HCT116 (cell line): ENCODE measurements around the gene ADIPOQ. TPM values are rescaled to one million over a fixed set of nuclear protein-coding genes. Genes with fewer than 3 reads are reported as not detected.
"Not testable (repeated sequence)": the region's sequence is repeated elsewhere in the genome, so short reads cannot be mapped to it uniquely, and the experiment has no call there.

Experiments
- ATAC-seq: fragments of 200-7000 bp; cut with Tn5 transposase; 2 replicates; pipeline ENCODE4 v1.9.1; 2020; ENCODE audit warnings: mild to moderate bottlenecking, moderate library complexity
- BruUV-seq: library from RNA; stranded (reverse); fragments of 400-500 nt; replicated peaks from 2 replicates; lab custom pipeline; 2021; lab: Mats Ljungman, UMichigan
- CTCF ChIA-PET: fragments of 300-600 bp; sonication (Branson Sonifier 250); formaldehyde crosslinking; loops from one replicate; lab custom pipeline; 2021; ENCODE audit warnings: antibody characterized with exemption; lab: Charles Lee
- POLR2A ChIA-PET: fragments of 300-600, 350-600 bp; sonication (Branson Sonifier 250); formaldehyde crosslinking; loops from one replicate; lab custom pipeline; 2021; ENCODE audit warnings: antibody characterized with exemption; lab: Charles Lee
- RAD21 ChIA-PET, 2 experiments: fragments of 300-600 bp; sonication (Branson Sonifier 250); formaldehyde crosslinking; loops; one replicate each; lab custom pipeline; 2023; ENCODE audit warnings: low total read pairs in 2 of 2; ENCODE audit not compliant: uncharacterized antibody in 2 of 2, unreplicated experiment in 2 of 2, low non-redundant PET in 1 of 2; lab: Charles Lee
- DNase-seq: peaks from one replicate; pipeline ENCODE4 v3.0.0-alpha.2; 2010; ENCODE audit warnings: low read depth, low spot score
- H2AFZ ChIP-seq: fragments of 200-600 bp; shearing (Covaris generic), sonication (generic); 2 replicates; pipeline ENCODE4 v1.6.1; 2017; ENCODE audit warnings: low read depth, mixed run types, mixed read lengths, antibody characterized with exemption, low read length; ENCODE audit not compliant: poor library complexity, severe bottlenecking
- H3K27ac ChIP-seq: 2 replicates; pipeline ENCODE4 v1.5.1; 2012; ENCODE audit warnings: low read depth, low read length
- H3K27me3 ChIP-seq: fragments of 200-600 bp; sonication (generic); 2 replicates; pipeline ENCODE4 v1.6.1; 2016; ENCODE audit warnings: mixed run types, low read length, mixed read lengths; ENCODE audit not compliant: insufficient read depth
- H3K36me3 ChIP-seq, 2 experiments: fragments of 200-500 bp in 1 of 2; fragments of 200-600 bp in 1 of 2; sonication (Bioruptor generic) in 1 of 2; sonication (generic) in 1 of 2; 2 replicates each; pipeline versions ENCODE4 v1.5.1 to v1.6.1; 2014 to 2016; ENCODE audit warnings: low read length in 2 of 2, inconsistent platforms in 1 of 2, mixed read lengths in 1 of 2, mixed run types in 1 of 2; ENCODE audit not compliant: insufficient read depth in 2 of 2, control insufficient read depth in 1 of 2
- H3K4me1 ChIP-seq, 2 experiments: fragments of 200-600 bp in 1 of 2; sonication (generic) in 1 of 2; 2 replicates each; pipeline versions ENCODE4 v1.5.1 to v1.6.1; 2012 to 2017; ENCODE audit warnings: low read length in 2 of 2, inconsistent platforms in 1 of 2, mild to moderate bottlenecking in 1 of 2, mixed read lengths in 1 of 2, mixed run types in 1 of 2, moderate library complexity in 1 of 2; ENCODE audit not compliant: insufficient read depth in 2 of 2, control insufficient read depth in 1 of 2
- H3K4me2 ChIP-seq: fragments of 200-600 bp; sonication (generic); 2 replicates; pipeline ENCODE4 v1.6.1; 2017; ENCODE audit warnings: mixed run types, low read length, mixed read lengths
- H3K4me3 ChIP-seq, 2 experiments: fragments of 200-600 bp in 1 of 2; sonication (generic) in 1 of 2; replicated peaks in 1 of 2; 2 replicates each; pipeline ENCODE4 v1.5.1; 2011 to 2016; ENCODE audit warnings: low read length in 2 of 2, control low read depth in 1 of 2, low read depth in 1 of 2, mild to moderate bottlenecking in 1 of 2, mixed read lengths in 1 of 2, mixed run types in 1 of 2
- H3K79me2 ChIP-seq: fragments of 200-600 bp; sonication (generic); 2 replicates; pipeline ENCODE4 v1.6.1; 2017; ENCODE audit warnings: mild to moderate bottlenecking, mixed run types, low read length, moderate library complexity, mixed read lengths; ENCODE audit not compliant: insufficient read depth
- H3K9ac ChIP-seq: fragments of 200-600 bp; sonication (generic); 2 replicates; pipeline ENCODE4 v1.6.1; 2016; ENCODE audit warnings: low read length, mixed read lengths
- H3K9me2 ChIP-seq: fragments of 200-600 bp; sonication (generic), shearing (Covaris generic); 2 replicates; pipeline ENCODE4 v1.6.1; 2017; ENCODE audit warnings: mixed run types, mild to moderate bottlenecking, moderate library complexity; ENCODE audit not compliant: insufficient read depth
- H3K9me3 ChIP-seq, 2 experiments: fragments of 200-500 bp in 1 of 2; fragments of 200-600 bp in 1 of 2; sonication (Bioruptor generic) in 1 of 2; sonication (generic) in 1 of 2; 2 replicates each; pipeline ENCODE4 v1.6.1; 2014 to 2017; ENCODE audit warnings: low read length in 2 of 2, mixed read lengths in 2 of 2, inconsistent platforms in 1 of 2, low read depth in 1 of 2, mild to moderate bottlenecking in 1 of 2, mixed run types in 1 of 2, moderate library complexity in 1 of 2; ENCODE audit not compliant: control insufficient read depth in 1 of 2, insufficient read depth in 1 of 2
- H4K20me1 ChIP-seq: fragments of 200-600 bp; sonication (generic), shearing (Covaris generic); 2 replicates; pipeline ENCODE4 v1.6.1; 2017; ENCODE audit warnings: mixed run types, mild to moderate bottlenecking, moderate library complexity; ENCODE audit not compliant: insufficient read depth
- CBX3 ChIP-seq: IDR thresholded peaks from 2 replicates; pipeline ENCODE4 v1.6.1; 2012; ENCODE audit warnings: low read depth
- CEBPB ChIP-seq: IDR thresholded peaks from 2 replicates; pipeline ENCODE4 v1.6.1; 2012; ENCODE audit warnings: low read depth
- EZH2phosphoT487 ChIP-seq: fragments of 200-600 bp; IDR thresholded peaks from 2 replicates; pipeline ENCODE4 v1.6.1; 2018; ENCODE audit warnings: antibody characterized with exemption, borderline replicate concordance
- FOSL1 ChIP-seq: IDR thresholded peaks from 2 replicates; pipeline ENCODE4 v1.6.1; 2012; ENCODE audit warnings: low read depth
- POLR2A ChIP-seq: IDR thresholded peaks from 2 replicates; pipeline ENCODE4 v1.7.0; 2011; ENCODE audit warnings: borderline replicate concordance; ENCODE audit not compliant: insufficient read depth, insufficient read length; ENCODE audit errors: extremely low read depth
- POLR2AphosphoS5 ChIP-seq: IDR thresholded peaks from 2 replicates; pipeline ENCODE4 v1.6.1; 2011; ENCODE audit warnings: mild to moderate bottlenecking, low read depth, low read length, moderate library complexity
- RAD21 ChIP-seq: IDR thresholded peaks from 2 replicates; pipeline ENCODE4 v1.6.1; 2012; ENCODE audit warnings: low read depth, mild to moderate bottlenecking
- SIN3A ChIP-seq: IDR thresholded peaks from 2 replicates; pipeline ENCODE4 v1.6.1; 2012; ENCODE audit warnings: low read depth
- TCF7L2 ChIP-seq: IDR thresholded peaks from 2 replicates; pipeline ENCODE4 v1.7.0; 2011; ENCODE audit warnings: borderline replicate concordance, inconsistent platforms; ENCODE audit not compliant: insufficient read depth, insufficient read length; ENCODE audit errors: extremely low read depth
- YY1 ChIP-seq: IDR thresholded peaks from 2 replicates; pipeline ENCODE4 v1.6.1; 2011; ENCODE audit warnings: low read length, low read depth, moderate library complexity, mild to moderate bottlenecking; ENCODE audit not compliant: insufficient replicate concordance; ENCODE audit errors: extremely low read depth
- ZNF274 ChIP-seq: fragments of 200-500 bp; sonication (Bioruptor generic); IDR thresholded peaks from 2 replicates; pipeline ENCODE4 v1.6.1; 2014; ENCODE audit warnings: mild to moderate bottlenecking, low read depth, low read length, inconsistent platforms
- intact Hi-C: fragments of 100-400 bp; cut with micrococcal nuclease; formaldehyde crosslinking; loops from 2 replicates; pipeline ENCODE4 v1.10.0; 2022
- total RNA-seq: library from RNA; stranded (reverse); gene quantifications from one replicate; pipeline ENCODE4 v1.2.1, GENCODE V29; 2021; ENCODE audit not compliant: unreplicated experiment
- TF ChIP-seq, protein P1 (sequence below): IDR thresholded peaks from 2 replicates; pipeline ENCODE4 v1.6.1; 2012; ENCODE audit warnings: low read depth
- TF ChIP-seq, protein P2 (sequence below): IDR thresholded peaks from 2 replicates; pipeline ENCODE4 v1.6.1; 2012
- TF ChIP-seq, protein P3 (sequence below): IDR thresholded peaks from 2 replicates; pipeline ENCODE4 v1.6.1; 2011; ENCODE audit warnings: mild to moderate bottlenecking, low read length, moderate library complexity; ENCODE audit not compliant: insufficient replicate concordance; ENCODE audit errors: extremely low read depth
- TF ChIP-seq, protein P4 (sequence below), 3 experiments: fragments of 200-600 bp in 1 of 3; sonication (generic) in 1 of 3; IDR thresholded peaks in 2 of 3; conservative IDR thresholded peaks in 1 of 3; 2 replicates each; pipeline ENCODE4 v1.5.1; 2012 to 2017; ENCODE audit warnings: low read depth in 2 of 3, low read length in 2 of 3, antibody characterized with exemption in 1 of 3, borderline replicate concordance in 1 of 3, control low read depth in 1 of 3, mild to moderate bottlenecking in 1 of 3, mixed read lengths in 1 of 3, mixed run types in 1 of 3, moderate library complexity in 1 of 3; ENCODE audit not compliant: insufficient read depth in 1 of 3

The ADIPOQ gene
- total RNA-seq, 1 experiment from 2014 or later: not detected

DNA sequence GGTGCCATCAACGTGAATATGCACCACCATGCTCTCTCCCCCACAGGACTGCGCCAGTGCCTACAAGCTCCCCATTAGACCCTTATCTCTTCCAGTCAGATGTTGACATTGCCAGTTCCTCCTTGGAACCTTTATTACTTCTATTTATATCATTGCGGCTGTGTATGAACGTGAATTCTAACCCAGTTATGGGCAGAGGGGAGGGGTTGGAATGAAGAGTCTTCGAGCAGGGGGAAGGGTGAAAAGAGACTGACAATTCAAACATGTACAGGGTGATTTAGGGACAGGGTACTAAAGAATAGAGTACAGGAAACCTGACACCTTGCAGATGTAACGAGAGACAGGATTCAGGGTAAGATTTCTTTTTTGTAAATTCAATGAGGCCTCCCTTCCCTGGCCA lies 46.1 kb downstream of the ADIPOQ start:
- no peak overlapping the region for H3K9ac ChIP-seq
- POLR2A ChIA-PET: interaction anchor here (0.5 kb wide), 1 partner anchor 41 kb away, joined by 3 read pairs; no protein-coding TSS in a partner anchor
- no peak overlapping the region for H3K4me2 ChIP-seq
- intact Hi-C loops: no loop called here
- ATAC-seq (no peak), DNase-seq (no peak)
- no peaks in the 10 kb centered on the region for H4K20me1 ChIP-seq
- H3K9me3 ChIP-seq: no peaks in the 10 kb centered on the region
- no TSS peak for BruUV-seq
- no peaks in the 10 kb centered on the region for H3K4me1 ChIP-seq
- no peak overlapping the region for H3K4me3 ChIP-seq
- no peaks in the 10 kb centered on the region for H3K79me2 ChIP-seq
- RAD21 ChIA-PET: no interaction called here
- no peak overlapping the region for H3K27ac ChIP-seq
- H3K36me3 ChIP-seq: no peaks in the 10 kb centered on the region
- no peak overlapping the region for H2AFZ ChIP-seq
- H3K9me2 ChIP-seq: no peaks in the 10 kb centered on the region
- TF ChIP-seq RAD21 (no peak), POLR2AphosphoS5 (no peak), SIN3A (no peak), CBX3 (no peak), ZNF274 (no peak), TCF7L2 (no peak), FOSL1 (no peak), EZH2phosphoT487 (no peak), CEBPB (no peak), YY1 (no peak), POLR2A (no peak)
- TF ChIP-seq, protein P1, sequence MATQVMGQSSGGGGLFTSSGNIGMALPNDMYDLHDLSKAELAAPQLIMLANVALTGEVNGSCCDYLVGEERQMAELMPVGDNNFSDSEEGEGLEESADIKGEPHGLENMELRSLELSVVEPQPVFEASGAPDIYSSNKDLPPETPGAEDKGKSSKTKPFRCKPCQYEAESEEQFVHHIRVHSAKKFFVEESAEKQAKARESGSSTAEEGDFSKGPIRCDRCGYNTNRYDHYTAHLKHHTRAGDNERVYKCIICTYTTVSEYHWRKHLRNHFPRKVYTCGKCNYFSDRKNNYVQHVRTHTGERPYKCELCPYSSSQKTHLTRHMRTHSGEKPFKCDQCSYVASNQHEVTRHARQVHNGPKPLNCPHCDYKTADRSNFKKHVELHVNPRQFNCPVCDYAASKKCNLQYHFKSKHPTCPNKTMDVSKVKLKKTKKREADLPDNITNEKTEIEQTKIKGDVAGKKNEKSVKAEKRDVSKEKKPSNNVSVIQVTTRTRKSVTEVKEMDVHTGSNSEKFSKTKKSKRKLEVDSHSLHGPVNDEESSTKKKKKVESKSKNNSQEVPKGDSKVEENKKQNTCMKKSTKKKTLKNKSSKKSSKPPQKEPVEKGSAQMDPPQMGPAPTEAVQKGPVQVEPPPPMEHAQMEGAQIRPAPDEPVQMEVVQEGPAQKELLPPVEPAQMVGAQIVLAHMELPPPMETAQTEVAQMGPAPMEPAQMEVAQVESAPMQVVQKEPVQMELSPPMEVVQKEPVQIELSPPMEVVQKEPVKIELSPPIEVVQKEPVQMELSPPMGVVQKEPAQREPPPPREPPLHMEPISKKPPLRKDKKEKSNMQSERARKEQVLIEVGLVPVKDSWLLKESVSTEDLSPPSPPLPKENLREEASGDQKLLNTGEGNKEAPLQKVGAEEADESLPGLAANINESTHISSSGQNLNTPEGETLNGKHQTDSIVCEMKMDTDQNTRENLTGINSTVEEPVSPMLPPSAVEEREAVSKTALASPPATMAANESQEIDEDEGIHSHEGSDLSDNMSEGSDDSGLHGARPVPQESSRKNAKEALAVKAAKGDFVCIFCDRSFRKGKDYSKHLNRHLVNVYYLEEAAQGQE: no peak
- TF ChIP-seq, protein P2, sequence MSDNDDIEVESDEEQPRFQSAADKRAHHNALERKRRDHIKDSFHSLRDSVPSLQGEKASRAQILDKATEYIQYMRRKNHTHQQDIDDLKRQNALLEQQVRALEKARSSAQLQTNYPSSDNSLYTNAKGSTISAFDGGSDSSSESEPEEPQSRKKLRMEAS: no peak
- TF ChIP-seq, protein P3, sequence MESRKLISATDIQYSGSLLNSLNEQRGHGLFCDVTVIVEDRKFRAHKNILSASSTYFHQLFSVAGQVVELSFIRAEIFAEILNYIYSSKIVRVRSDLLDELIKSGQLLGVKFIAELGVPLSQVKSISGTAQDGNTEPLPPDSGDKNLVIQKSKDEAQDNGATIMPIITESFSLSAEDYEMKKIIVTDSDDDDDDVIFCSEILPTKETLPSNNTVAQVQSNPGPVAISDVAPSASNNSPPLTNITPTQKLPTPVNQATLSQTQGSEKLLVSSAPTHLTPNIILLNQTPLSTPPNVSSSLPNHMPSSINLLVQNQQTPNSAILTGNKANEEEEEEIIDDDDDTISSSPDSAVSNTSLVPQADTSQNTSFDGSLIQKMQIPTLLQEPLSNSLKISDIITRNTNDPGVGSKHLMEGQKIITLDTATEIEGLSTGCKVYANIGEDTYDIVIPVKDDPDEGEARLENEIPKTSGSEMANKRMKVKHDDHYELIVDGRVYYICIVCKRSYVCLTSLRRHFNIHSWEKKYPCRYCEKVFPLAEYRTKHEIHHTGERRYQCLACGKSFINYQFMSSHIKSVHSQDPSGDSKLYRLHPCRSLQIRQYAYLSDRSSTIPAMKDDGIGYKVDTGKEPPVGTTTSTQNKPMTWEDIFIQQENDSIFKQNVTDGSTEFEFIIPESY: no peak
- TF ChIP-seq, protein P4, sequence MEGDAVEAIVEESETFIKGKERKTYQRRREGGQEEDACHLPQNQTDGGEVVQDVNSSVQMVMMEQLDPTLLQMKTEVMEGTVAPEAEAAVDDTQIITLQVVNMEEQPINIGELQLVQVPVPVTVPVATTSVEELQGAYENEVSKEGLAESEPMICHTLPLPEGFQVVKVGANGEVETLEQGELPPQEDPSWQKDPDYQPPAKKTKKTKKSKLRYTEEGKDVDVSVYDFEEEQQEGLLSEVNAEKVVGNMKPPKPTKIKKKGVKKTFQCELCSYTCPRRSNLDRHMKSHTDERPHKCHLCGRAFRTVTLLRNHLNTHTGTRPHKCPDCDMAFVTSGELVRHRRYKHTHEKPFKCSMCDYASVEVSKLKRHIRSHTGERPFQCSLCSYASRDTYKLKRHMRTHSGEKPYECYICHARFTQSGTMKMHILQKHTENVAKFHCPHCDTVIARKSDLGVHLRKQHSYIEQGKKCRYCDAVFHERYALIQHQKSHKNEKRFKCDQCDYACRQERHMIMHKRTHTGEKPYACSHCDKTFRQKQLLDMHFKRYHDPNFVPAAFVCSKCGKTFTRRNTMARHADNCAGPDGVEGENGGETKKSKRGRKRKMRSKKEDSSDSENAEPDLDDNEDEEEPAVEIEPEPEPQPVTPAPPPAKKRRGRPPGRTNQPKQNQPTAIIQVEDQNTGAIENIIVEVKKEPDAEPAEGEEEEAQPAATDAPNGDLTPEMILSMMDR (IDR thresholded peaks at IDR 0.05 in 2 of 3, conservative IDR thresholded peaks at IDR 0.05 in 1 of 3; ENCODE audit: borderline replicate concordance in 1 of 3, insufficient read depth in 1 of 3, low read depth in 2 of 3, low read length in 2 of 3): no peak
- H3K27me3 ChIP-seq: no peaks in the 10 kb centered on the region
- CTCF ChIA-PET: no interaction called here

DNA sequence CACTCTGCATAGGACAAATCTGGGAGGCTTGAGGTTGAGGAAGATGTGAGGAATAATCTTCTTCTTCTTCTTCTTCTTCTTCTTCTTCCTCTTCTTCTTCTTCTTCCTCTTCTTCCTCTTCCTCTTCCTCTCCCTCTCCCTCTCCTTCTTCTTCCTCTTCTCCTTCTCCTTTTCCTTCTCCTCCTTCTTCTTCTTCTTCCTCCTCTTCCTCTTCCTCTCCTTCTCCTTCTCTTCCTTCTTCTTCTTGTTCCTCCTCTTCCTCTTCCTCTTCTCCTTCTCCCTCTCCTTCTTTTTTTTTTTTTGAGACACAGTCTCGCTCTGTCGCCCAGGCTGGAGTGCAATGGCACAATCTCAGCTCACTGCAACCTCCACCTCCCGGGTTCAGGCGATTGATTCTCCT lies 47.2 kb downstream of the ADIPOQ start:
- POLR2A ChIA-PET, ATAC-seq, H3K36me3 ChIP-seq, BruUV-seq, H3K4me3 ChIP-seq, H3K9ac ChIP-seq, H3K9me2 ChIP-seq, H3K9me3 ChIP-seq, H3K27ac ChIP-seq, CTCF ChIA-PET, H4K20me1 ChIP-seq, DNase-seq, H2AFZ ChIP-seq, intact Hi-C loops, H3K79me2 ChIP-seq, H3K4me2 ChIP-seq, H3K4me1 ChIP-seq, H3K27me3 ChIP-seq: not testable (repeated sequence)
- RAD21 ChIA-PET: interaction anchor here in 1 of 2 experiments (0.6 kb wide), 1 partner anchor 172 kb away, joined by 3 read pairs; no protein-coding TSS in a partner anchor
